ENCODE measurements around the gene PIGS.

Gene PIGS

DNA sequence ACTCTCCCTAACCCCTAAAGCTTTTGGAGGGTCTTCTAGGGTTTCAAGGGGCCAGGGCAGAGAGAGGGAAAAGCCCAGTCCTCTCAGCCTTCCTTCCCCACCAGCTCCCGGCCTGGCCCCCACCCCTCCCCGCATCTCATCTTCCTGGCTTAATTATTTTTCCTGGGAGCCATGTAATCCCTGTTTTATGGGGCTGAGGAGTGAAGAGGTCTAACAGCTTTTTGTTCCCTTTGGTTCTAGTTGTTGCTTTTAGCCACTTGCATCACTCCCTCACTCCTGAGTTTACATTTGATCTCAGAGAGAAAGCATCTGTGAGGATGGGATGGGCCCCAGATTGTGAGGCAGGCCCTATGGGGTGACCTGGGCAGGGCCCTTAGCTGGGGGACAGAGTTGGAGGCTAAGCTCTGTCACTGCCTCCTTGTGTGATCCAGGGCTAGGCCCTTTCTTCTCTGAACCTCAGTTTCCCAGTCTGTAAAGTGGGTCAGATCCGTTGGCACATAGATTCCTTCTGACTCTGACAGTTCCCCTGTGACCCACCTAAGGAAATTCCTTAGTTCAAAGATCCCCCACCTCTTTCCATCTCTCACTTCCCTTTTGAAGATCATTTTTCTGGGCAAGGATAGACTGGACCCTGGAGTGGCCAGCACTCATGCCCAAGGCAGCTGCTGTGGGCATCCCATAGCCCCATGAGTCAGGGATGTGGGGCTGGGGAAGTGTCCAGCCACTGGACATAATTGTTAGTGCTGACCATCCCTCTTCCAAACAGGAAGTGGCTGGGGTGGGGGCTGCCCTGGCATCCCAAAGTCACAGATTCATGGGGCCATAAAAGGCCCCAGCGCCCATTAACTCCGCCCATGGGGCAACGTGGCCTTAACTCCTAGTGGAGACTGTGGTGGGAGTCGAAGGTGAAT, 39.0 kb downstream of the PIGS start:
- Histone ChIP-seq H3K14ac (ENCODE audit: low read length in 2 of 2) (no peak overlapping the region), H2BK12ac (ENCODE audit: low read length in 2 of 2) (no peak overlapping the region), H3K9ac (ENCODE audit: low read length) (no peak overlapping the region), H3K18ac (ENCODE audit: low read depth in 1 of 2, low read length in 2 of 2) (peak overlapping the region in 1 of 2 experiments; percentile 43), H3K23ac (ENCODE audit: low read length in 2 of 2) (no peak overlapping the region), H4K8ac (ENCODE audit: low read length) (no peak overlapping the region), H3K4me2 (ENCODE audit: low read length, poor library complexity, severe bottlenecking) (no peak overlapping the region), H2AK5ac (ENCODE audit: low read length, severe bottlenecking) (no peak overlapping the region), H2AFZ (ENCODE audit: low read depth, low read length) (no peak overlapping the region), H3K9me3 (ENCODE audit: control insufficient read depth, low read length) (no peaks in the 10 kb centered on the region), H4K91ac (ENCODE audit: low read length) (no peak overlapping the region), H2BK120ac (ENCODE audit: low read depth, low read length) (no peak overlapping the region), H3K27me3 (ENCODE audit: control insufficient read depth in 1 of 2, insufficient read depth in 1 of 2, low read length in 2 of 2) (peaks cover 24 to 35% of the 10 kb centered on the region in 2 experiments), H2BK15ac (ENCODE audit: low read depth, poor library complexity, severe bottlenecking) (peak overlapping the region; percentile 26), H3K36me3 (ENCODE audit: control insufficient read depth in 1 of 2, insufficient read depth in 2 of 2, low read depth in 1 of 2, low read length in 2 of 2) (no peaks in the 10 kb centered on the region), H3K4ac (ENCODE audit: low read depth in 1 of 2, low read length in 2 of 2) (no peak overlapping the region), H3K27ac (ENCODE audit: low read length, poor library complexity, severe bottlenecking) (no peak overlapping the region), H3K4me1 (ENCODE audit: control insufficient read depth, insufficient read depth, low read depth, low read length) (no peaks in the 10 kb centered on the region), H3K4me3 (ENCODE audit: insufficient read depth in 1 of 2, low read depth in 1 of 2, low read length in 2 of 2) (no peak overlapping the region), H2BK5ac (ENCODE audit: low read depth, low read length, poor library complexity, severe bottlenecking) (no peak overlapping the region), H3K79me1 (replicated peaks; ENCODE audit: low read length, poor library complexity, severe bottlenecking) (no peaks in the 10 kb centered on the region)
- peak; percentile 12 for DNase-seq
- WGBS: 76% methylated on average over 5 of the region's 7 CpGs

DNA sequence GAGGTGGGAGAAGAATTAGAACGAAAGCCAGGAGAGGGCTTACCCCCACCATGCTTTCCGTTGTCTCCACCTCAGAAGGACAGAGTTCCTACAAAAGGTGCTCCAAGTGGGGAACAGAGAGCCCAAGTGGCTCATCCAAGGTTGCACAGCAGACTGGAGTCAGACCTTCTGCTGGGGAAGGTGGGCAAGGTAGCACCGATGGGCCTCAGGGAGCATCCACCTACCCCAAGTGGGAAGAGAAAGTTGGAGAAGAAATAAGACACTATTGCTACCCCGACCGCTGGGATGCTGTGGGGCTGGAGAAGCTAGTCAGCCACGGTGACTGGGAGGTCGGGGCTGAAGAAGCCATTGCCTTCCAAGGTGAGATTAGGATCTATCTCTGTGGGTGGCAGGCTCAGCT, 40.4 kb downstream of the PIGS start:
- WGBS: 91% methylated on average over 7 of the region's 7 CpGs
- Histone ChIP-seq H2AK5ac (ENCODE audit: low read length, severe bottlenecking) (no peak overlapping the region), H3K4me1 (ENCODE audit: control insufficient read depth, insufficient read depth, low read depth, low read length) (no peaks in the 10 kb centered on the region), H3K18ac (ENCODE audit: low read depth in 1 of 2, low read length in 2 of 2) (no peak overlapping the region), H4K8ac (ENCODE audit: low read length) (no peak overlapping the region), H2BK5ac (ENCODE audit: low read depth, low read length, poor library complexity, severe bottlenecking) (no peak overlapping the region), H3K4me3 (ENCODE audit: insufficient read depth in 1 of 2, low read depth in 1 of 2, low read length in 2 of 2) (no peak overlapping the region), H2BK120ac (ENCODE audit: low read depth, low read length) (no peak overlapping the region), H3K4ac (ENCODE audit: low read depth in 1 of 2, low read length in 2 of 2) (no peak overlapping the region), H2AFZ (ENCODE audit: low read depth, low read length) (no peak overlapping the region), H3K23ac (ENCODE audit: low read length in 2 of 2) (no peak overlapping the region), H3K79me1 (replicated peaks; ENCODE audit: low read length, poor library complexity, severe bottlenecking) (no peaks in the 10 kb centered on the region), H4K91ac (ENCODE audit: low read length) (no peak overlapping the region), H3K9me3 (ENCODE audit: control insufficient read depth, low read length) (no peaks in the 10 kb centered on the region), H3K9ac (ENCODE audit: low read length) (no peak overlapping the region), H3K36me3 (ENCODE audit: control insufficient read depth in 1 of 2, insufficient read depth in 2 of 2, low read depth in 1 of 2, low read length in 2 of 2) (no peaks in the 10 kb centered on the region), H2BK15ac (ENCODE audit: low read depth, poor library complexity, severe bottlenecking) (no peak overlapping the region), H2BK12ac (ENCODE audit: low read length in 2 of 2) (no peak overlapping the region), H3K27ac (ENCODE audit: low read length, poor library complexity, severe bottlenecking) (no peak overlapping the region), H3K14ac (ENCODE audit: low read length in 2 of 2) (no peak overlapping the region), H3K4me2 (ENCODE audit: low read length, poor library complexity, severe bottlenecking) (no peak overlapping the region), H3K27me3 (ENCODE audit: control insufficient read depth in 1 of 2, insufficient read depth in 1 of 2, low read length in 2 of 2) (peaks cover 14 to 34% of the 10 kb centered on the region in 2 experiments)
- no peak for DNase-seq

DNA sequence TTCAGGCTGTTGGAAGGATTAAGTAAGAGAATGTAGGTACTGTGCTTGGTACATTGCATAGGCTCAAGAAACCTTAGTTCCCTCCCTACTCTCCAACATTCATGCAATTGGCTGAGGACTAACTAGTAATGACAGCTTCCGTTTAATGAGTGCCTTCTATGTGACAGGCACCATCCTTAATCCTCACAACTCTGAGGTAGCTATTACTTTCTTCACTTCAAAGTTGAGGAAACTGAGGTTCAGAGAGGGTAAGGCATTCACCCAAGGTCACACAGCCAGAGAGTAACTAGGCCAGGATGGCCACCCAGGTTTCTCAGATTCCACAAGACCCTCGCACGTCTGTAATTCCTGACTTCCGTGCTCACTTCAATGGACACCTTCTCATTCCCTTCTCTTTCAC, 41.1 kb downstream of the PIGS start:
- Histone ChIP-seq H3K14ac (ENCODE audit: low read length in 2 of 2) (no peak overlapping the region), H3K9me3 (ENCODE audit: control insufficient read depth, low read length) (no peaks in the 10 kb centered on the region), H3K36me3 (ENCODE audit: control insufficient read depth in 1 of 2, insufficient read depth in 2 of 2, low read depth in 1 of 2, low read length in 2 of 2) (no peaks in the 10 kb centered on the region), H2AK5ac (ENCODE audit: low read length, severe bottlenecking) (no peak overlapping the region), H3K4me3 (ENCODE audit: insufficient read depth in 1 of 2, low read depth in 1 of 2, low read length in 2 of 2) (no peak overlapping the region), H3K4ac (ENCODE audit: low read depth in 1 of 2, low read length in 2 of 2) (no peak overlapping the region), H2BK12ac (ENCODE audit: low read length in 2 of 2) (no peak overlapping the region), H2BK15ac (ENCODE audit: low read depth, poor library complexity, severe bottlenecking) (no peak overlapping the region), H3K23ac (ENCODE audit: low read length in 2 of 2) (no peak overlapping the region), H2AFZ (ENCODE audit: low read depth, low read length) (no peak overlapping the region), H3K4me1 (ENCODE audit: control insufficient read depth, insufficient read depth, low read depth, low read length) (peaks cover under 1% of the 10 kb centered on the region), H2BK5ac (ENCODE audit: low read depth, low read length, poor library complexity, severe bottlenecking) (no peak overlapping the region), H3K9ac (ENCODE audit: low read length) (no peak overlapping the region), H3K4me2 (ENCODE audit: low read length, poor library complexity, severe bottlenecking) (no peak overlapping the region), H4K8ac (ENCODE audit: low read length) (no peak overlapping the region), H2BK120ac (ENCODE audit: low read depth, low read length) (no peak overlapping the region), H3K27me3 (ENCODE audit: control insufficient read depth in 1 of 2, insufficient read depth in 1 of 2, low read length in 2 of 2) (peaks cover 13 to 34% of the 10 kb centered on the region in 2 experiments), H3K18ac (ENCODE audit: low read depth in 1 of 2, low read length in 2 of 2) (no peak overlapping the region), H3K79me1 (replicated peaks; ENCODE audit: low read length, poor library complexity, severe bottlenecking) (no peaks in the 10 kb centered on the region), H3K27ac (ENCODE audit: low read length, poor library complexity, severe bottlenecking) (no peak overlapping the region), H4K91ac (ENCODE audit: low read length) (no peak overlapping the region)
- DNase-seq: no peak
- 84% methylated on average over 4 of the region's 4 CpGs for WGBS

DNA sequence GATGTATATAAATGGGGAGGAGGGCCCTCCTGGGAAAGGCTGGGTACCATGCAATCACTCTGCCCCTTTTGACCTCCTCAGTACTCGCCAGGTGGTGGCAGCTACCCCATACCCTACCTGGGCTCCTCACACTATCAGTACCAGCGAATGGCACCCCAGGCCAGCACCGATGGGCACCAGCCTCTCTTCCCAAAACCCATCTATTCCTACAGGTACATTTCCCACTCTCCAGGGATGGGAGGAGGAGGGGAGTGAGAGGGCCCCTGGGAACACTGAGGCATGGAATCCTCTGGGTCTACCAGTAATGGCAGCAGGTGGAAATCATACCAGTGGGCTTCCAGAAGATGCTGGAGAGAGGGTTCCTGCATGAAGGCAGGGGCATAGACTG, 42.3 kb downstream of the PIGS start:
- Histone ChIP-seq H2BK15ac (ENCODE audit: low read depth, poor library complexity, severe bottlenecking) (no peak overlapping the region), H2BK120ac (ENCODE audit: low read depth, low read length) (no peak overlapping the region), H4K91ac (ENCODE audit: low read length) (no peak overlapping the region), H4K8ac (ENCODE audit: low read length) (no peak overlapping the region), H3K27ac (ENCODE audit: low read length, poor library complexity, severe bottlenecking) (no peak overlapping the region), H2AFZ (ENCODE audit: low read depth, low read length) (no peak overlapping the region), H3K4me3 (ENCODE audit: insufficient read depth in 1 of 2, low read depth in 1 of 2, low read length in 2 of 2) (no peak overlapping the region), H3K18ac (ENCODE audit: low read depth in 1 of 2, low read length in 2 of 2) (no peak overlapping the region), H3K4me1 (ENCODE audit: control insufficient read depth, insufficient read depth, low read depth, low read length) (peaks cover 8% of the 10 kb centered on the region), H3K36me3 (ENCODE audit: control insufficient read depth in 1 of 2, insufficient read depth in 2 of 2, low read depth in 1 of 2, low read length in 2 of 2) (no peaks in the 10 kb centered on the region), H3K4me2 (ENCODE audit: low read length, poor library complexity, severe bottlenecking) (no peak overlapping the region), H2AK5ac (ENCODE audit: low read length, severe bottlenecking) (no peak overlapping the region), H2BK12ac (ENCODE audit: low read length in 2 of 2) (no peak overlapping the region), H3K23ac (ENCODE audit: low read length in 2 of 2) (no peak overlapping the region), H3K14ac (ENCODE audit: low read length in 2 of 2) (no peak overlapping the region), H3K4ac (ENCODE audit: low read depth in 1 of 2, low read length in 2 of 2) (no peak overlapping the region), H3K9ac (ENCODE audit: low read length) (no peak overlapping the region), H3K9me3 (ENCODE audit: control insufficient read depth, low read length) (no peaks in the 10 kb centered on the region), H3K79me1 (replicated peaks; ENCODE audit: low read length, poor library complexity, severe bottlenecking) (no peaks in the 10 kb centered on the region), H2BK5ac (ENCODE audit: low read depth, low read length, poor library complexity, severe bottlenecking) (no peak overlapping the region), H3K27me3 (ENCODE audit: control insufficient read depth in 1 of 2, insufficient read depth in 1 of 2, low read length in 2 of 2) (peaks cover 9 to 31% of the 10 kb centered on the region in 2 experiments)
- WGBS: no CpG with 5 or more reads among the region's 3 CpGs
- no peak for DNase-seq

All from mesenchymal stem cell (in vitro differentiated cells and primary cell).